ENCODE results near the gene HAUS7.
"Not testable (repeated sequence)": the region's sequence is repeated elsewhere in the genome, so short reads cannot be mapped to it uniquely, and the experiment has no call there.

Gene HAUS7

GRCh38 chrX:153406903-153407302 is 63.5 kb downstream of the HAUS7 start:
- DNase-seq, result no peak

GRCh38 chrX:153406011-153406410 is 64.4 kb downstream of the HAUS7 start:
- DNase-seq, result no peak

GRCh38 chrX:153405426-153405825 is 65.0 kb downstream of the HAUS7 start:
- DNase-seq, result no peak

- not testable (repeated sequence) for DNase-seq
Observed at GRCh38 chrX:153404333-153404732, 66.0 kb downstream of the HAUS7 start.

GRCh38 chrX:153401133-153401764 is 69.1 kb downstream of the HAUS7 start, which contains the start of gene PNMA6E:
PNMA6E (minus strand) TSS chrX:153401350; CDS start chrX:153398849, 2,501 bp downstream.
- no peak for DNase-seq

- no peak for DNase-seq
Observed at GRCh38 chrX:153400146-153401132, 69.9 kb downstream of the HAUS7 start.

- DNase-seq, result no peak
Observed at GRCh38 chrX:153398275-153398960, 72.0 kb downstream of the HAUS7 start.

Measured in NCI-H524 treated with DMSO at 0.1 percent for 48 hours (cell line).